COLO829 (cell line): ENCODE measurements around the gene MBNL1.
"Not testable (repeated sequence)": the region's sequence is repeated elsewhere in the genome, so short reads cannot be mapped to it uniquely, and the experiment has no call there.

Source experiments
- DNase-seq: peaks from one replicate; pipeline ENCODE4 v3.0.0; 2012; ENCODE audit warnings: low spot score

Gene MBNL1

DNA sequence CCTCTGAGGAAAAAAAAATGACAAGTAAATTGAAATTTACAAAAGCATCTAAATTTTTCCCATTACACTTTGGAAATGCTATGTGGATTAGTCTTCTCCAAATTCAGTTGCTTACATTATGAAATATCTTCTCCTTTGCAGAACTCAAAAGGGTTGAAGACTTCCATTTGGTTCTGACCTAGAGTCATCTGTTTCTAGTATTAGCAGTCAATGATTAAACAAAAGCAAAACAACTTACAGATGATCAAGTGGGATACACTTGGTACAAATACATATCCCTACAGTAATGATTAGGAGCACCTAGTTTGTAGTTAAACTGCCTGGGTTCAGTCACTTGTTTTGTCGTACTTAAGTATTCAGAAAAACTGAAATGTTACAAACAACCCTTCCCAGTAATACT lies 136.2 kb downstream of the MBNL1 start:
- no peak for DNase-seq

DNA sequence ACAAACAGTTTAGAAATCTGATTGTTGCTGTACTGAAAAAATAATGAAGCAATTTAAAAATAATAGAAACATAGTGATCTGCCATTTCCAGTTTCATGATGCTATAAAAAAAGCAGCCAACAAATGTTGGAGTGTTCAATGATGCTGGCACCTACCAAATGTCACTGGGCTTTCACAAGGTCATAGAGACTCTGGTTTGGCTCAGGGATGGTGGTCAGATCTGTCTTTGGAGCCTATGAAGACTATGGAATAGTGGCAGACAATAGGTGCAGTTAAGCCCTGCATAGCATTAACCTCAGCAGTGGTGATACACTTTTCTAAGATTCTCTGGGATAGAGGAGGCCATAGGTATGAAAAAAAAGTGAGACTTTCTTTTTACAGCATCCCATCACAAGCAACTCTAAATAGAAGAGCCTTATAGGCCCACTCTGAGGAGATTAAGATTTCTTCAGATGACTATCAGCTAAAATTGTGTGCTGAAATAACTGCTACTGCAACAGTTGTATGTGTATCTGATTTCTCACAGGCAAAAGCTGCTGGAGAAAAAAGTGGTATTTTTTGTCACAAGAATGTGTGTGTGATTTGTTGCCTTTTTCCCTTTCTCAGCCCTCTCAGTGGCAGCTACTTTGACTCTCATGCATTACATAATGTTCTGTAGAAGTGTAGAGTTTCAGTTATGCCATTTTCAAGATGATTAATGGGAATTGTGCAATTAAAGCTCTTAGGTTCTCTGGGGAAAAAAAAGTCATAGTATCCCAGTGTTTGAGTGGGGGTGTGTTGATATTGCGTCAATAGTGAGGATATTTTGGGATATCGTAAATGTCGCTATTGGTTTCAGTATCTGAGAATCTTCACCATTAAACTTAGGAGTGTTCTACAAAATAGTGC lies 137.4 kb downstream of the MBNL1 start:
- peak; percentile 20 for DNase-seq

DNA sequence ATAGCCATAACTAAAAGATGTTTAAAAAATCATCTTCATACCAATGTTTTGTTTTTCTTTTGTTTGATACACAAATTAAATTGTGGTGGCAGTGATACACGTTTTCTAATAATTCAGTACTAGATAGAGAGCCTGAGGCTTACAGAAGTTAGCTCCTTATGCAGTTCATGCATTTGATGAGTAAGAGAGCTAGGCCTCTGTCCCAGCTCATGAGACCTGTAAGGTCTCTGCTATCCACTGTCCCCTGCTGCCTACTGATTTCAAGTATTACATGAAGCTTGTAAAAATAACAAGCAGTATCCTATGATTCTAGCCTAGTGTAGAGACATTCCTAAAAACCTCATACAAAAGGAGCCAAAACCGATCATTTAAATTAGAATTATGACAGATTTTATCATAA lies 144.5 kb downstream of the MBNL1 start:
- no peak for DNase-seq

DNA sequence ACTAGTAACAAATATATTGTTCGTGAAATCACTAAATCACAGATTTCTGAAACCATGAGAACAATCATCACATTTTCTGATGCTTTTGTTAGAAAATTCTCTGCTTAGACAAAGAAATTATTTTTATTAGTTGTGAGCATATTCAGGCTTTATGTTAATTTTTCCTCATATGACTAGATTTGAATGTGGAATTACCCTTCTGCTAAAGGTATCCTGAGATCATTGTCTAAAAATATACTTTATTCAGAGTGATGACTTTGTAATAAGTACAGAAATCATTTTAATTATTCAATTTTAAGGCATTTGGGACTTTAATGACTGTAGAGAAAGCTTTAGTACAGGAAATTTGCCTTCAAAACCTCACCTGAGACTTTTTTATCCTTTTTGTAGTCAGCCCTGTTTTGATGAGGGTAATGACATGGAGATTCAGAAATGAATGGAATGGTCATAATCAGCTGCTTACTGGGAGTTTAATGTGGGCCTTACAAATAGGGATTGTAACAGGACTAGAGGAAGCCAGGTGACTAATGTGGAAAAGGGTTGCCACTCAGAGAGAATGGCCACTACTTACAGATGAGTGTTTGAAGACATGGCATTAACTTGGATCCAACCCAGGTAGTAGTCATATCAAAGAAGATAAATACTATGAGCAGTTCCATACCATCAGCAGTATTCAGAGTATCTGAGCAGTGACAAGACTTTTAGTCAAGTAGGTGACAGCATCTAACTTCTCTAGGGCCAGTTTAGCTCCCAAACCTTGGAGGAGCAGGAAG lies 148.3 kb downstream of the MBNL1 start:
- DNase-seq: no peak

DNA sequence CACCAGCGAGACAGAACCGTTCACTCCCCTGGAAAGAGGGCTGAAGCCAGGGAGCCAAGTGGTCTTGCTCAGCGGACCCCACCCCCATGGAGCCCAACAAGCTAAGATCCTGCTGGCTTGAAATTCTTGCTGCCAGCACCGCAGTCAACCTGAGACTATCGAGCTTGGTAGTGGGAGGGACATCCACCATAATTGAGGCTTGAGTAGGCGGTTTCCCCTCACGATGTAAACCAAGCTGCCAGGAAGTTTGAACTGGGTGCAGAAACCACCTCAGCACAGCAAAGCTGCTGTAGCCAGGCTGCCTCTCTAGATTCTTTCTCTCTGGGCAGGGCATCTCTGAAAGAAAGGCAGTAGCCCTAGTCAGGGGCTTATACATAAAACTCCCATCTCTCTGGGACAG lies 151.0 kb downstream of the MBNL1 start:
- no peak for DNase-seq

DNA sequence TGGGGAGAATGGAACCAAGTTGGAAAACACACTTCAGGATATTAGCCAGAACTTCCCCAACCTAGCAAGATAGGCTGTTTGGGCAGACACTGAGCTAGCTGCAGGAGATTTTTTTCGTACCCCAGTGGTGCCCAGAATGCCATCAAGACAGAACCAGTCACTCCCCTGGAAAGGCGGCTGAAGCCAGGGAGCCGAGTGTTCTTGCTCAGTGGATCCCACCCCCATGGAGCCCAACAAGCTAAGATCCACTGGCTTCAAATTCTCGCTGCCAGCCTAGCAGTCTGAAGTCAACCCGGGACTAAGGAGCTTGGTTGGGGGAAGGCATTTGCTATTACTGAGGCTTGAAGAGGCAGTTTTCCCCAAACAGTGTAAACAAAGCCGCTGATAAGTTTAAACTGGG lies 152.4 kb downstream of the MBNL1 start:
- no peak for DNase-seq

DNA sequence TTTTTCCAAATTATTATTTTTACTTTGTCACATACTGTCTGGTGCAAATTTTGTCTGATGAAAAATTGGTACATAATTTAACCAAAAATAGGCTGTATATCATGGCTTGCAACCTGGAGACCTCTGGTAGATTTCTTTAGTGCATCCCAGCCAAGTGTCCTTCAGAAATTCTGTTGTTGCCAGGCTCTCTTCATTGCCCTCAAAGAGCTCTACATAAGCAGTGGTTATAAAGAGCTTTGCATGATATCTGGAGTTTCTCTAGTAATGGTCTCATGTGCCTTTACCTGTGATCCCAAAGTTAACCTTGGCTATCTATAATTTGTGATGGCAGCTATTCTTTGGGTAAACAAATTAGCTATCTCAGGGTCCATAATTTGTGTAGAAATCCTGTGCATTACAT lies 157.7 kb downstream of the MBNL1 start:
- no peak for DNase-seq

DNA sequence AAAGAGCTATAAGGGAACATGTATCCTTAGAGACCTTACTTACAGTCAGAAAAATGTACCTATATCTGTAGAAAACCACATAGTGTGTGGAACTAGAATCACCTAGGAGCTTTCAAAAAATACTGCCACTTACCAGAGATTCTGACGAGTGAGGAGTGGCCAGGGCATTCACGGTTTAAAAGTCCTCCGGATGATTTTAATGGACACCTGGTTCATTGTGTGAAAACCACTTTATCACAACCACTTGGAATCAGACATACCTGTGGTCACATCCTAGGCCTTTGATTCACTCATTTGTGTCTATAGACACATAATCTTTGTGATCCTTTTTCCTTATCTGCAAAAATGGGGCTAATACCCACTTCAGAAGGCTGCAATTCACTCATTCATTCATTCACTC lies 159.8 kb downstream of the MBNL1 start:
- no peak for DNase-seq

DNA sequence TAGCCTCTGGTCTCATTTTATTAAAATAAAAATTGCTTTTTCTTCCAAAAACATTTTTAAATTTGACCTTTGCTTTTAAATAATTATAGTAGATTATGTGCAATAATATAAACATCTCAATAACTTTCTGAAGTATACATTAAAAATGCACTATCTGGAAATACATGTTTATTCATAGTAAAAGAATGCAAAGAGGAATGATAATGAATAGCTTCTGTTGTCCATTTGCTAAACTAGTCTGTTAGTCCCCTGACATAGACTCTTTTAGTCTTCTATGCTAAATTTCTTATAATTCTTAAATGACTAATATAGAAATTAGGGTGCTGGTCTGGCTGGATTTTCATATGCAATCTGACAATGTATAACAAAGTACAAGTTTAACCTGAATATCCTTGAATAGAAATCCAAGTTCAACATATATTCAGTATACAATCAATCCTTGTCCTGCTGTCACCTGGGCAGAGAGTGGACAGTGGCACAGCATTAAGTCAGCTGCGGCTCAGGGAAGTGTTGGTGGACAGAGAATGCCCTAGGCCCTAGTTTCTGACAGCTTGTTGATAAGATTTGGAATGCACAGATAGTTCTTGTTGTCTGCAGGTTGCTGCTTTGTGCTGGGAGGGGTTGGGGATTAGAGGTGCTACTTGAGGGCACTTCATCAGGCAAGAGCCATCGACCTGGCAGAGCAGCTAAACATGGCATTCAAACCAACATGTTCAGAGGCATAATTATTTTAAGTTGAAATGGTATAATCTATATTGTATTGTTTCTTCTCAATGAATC lies 161.7 kb downstream of the MBNL1 start:
- DNase-seq: peak; percentile 18

DNA sequence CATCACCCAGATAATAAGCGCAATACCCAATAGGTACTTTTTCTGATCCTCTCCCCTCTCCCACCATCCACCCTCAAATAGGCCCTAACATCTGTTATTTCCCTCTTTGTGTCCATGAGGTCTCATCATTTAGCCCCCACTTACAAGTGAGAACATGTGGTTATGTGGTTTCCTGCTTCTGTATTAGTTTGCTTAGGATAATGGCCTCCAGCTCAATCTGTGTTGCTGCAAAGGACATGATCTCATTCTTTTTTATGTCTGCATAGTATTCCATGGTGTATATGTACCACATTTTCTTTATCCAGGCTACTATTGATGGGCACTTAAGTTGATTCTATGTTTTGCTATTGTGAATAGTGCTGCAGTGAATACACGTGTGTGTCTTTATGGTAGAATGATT lies 165.4 kb downstream of the MBNL1 start:
- DNase-seq: no peak

DNA sequence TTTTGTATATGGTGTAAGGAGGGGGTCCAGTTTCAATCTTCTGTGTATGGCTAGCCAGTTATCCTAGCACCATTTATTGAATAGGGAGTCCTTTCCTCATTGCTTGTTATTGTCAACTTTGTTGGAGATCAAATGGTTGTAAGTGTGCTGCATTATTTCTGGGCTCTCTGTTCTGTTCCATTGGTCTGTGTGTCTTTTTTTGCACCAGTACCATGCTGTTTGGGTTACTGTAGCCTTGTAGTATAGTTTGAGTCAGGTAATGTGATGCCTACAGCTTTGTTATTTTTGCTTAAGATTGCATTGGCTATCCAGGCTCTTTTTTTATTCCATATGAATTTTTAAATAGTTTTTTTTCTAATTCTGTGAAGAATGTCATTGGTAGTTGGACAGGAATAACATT lies 166.5 kb downstream of the MBNL1 start:
- not testable (repeated sequence) for DNase-seq

DNA sequence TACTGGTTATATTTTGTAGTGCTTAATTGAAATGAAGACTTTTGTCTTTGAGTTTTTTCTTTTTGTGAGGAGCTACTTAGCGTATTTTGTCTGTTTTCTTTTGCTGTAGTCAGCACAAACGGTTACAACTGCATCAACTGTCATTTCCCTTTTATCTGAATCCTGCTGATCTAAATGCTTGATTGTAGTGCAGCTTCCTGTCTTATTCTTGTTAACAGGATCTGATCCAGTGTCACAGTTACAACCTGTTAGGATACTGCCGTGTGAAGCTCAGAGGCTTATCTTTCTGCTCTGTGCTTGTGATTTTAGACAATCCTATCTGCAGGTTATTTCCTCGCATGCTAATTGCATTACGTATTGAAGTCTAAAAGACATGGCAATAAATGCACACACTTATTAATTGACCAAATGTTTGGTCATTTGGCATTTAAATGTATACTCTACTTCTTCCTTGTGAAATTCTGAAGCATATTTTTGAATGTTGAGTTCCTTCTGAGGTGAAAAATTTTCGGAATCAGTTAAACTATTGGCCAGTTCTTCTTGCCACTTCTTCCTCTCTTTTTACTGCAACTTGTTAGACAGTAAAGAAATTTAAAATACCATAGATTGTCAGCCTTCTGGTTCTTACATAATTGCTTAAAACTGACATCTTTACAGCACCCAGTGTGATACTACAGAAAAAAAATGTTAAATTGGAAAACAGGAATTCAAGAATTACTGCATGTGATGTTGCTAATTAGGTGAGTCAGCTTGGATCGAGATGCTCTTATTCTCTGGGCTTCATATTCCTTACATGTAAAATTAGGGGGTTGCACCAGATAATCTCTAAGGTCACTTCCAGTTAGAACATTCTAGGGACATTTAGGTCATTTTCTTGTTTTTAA lies 168.2 kb downstream of the MBNL1 start:
- no peak for DNase-seq

DNA sequence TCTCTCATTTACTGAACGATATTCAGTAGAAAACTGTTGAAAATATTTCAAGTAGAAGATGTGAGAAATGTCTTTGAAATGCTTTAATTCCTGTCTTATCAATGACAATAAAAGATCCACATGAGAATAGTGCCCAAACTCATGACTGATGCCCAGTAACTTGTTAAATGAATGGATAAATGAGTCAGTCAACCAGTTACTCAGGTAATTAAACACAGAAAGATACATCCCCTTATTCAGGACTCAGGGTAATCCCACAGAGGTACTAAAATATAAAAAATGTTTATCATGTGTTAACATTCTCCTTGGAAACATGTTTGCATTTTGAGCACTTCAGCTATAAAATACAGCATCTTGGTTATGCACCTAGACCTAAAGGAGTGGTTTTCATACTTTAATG lies 169.5 kb downstream of the MBNL1 start:
- DNase-seq: no peak

DNA sequence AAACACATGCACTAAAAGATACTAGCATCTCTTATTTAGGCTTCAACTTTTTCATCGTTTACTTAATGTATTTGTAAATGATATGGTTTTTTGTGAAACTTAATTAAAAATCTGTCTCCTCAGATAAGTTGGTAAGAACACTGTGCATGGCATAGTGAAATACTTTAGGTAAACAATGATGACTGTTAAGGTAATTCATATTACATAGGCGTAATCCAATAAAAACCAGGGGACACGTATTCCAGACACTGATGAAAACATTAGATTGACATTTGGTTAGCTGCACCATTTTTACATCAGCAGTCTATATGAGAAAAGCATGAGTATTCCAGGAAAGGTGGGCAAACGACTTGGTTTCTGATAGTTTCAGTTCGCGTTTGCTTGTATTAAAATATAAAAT lies 170.0 kb downstream of the MBNL1 start:
- no peak for DNase-seq

DNA sequence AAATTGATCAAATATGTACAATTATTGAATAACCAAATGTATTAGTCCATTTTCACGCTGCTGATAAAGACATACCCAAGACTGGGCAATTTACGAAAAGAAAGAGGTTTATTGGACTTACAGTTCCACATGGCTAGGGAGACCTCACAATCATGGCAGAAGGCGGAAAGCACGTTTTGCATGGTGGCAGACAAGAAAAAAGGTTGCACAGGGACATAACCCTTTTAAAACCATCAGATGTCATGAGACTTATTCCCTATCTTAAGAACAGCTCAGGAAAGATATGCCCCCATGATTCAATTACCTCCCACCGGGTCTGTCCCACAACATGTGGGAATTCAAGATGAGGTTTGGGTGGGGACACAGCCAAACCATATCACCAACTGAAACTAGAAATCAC lies 171.5 kb downstream of the MBNL1 start:
- DNase-seq: not testable (repeated sequence)

DNA sequence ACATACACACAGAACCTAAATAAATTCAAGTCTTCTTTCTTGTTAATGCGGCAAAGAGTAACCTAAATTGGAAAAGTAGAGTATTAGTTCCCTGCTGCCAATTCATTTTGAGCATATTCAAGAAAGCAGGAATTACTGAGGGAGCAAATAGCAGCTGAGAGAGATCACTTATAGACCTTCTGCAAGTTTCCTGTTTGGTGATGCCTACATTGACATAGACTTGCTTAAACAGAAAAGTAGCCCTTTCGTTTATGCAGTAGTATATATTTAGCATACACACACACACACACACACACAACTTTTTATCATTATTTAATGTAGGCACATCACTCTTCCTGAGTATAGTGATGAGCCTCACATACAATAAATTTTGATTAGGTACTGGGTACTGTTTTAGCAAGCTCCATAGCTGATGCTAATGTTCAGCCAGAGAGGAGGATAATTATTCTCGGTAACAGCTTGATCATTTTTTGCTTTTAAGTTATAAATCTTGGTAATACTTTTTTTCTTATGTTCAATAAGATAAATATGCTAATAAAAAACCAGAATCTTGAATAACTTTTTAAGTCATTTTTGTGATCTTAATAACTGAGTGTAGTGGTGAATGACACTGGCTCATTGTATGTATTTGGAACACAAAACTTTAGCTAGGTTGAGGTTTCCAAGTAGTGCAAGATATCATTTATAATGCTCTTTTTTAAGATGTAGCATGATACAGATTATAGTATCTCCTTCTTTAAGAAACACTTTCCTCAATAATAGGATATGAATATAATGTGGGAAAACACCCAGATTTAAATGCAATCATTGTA lies 174.7 kb downstream of the MBNL1 start:
- no peak for DNase-seq

DNA sequence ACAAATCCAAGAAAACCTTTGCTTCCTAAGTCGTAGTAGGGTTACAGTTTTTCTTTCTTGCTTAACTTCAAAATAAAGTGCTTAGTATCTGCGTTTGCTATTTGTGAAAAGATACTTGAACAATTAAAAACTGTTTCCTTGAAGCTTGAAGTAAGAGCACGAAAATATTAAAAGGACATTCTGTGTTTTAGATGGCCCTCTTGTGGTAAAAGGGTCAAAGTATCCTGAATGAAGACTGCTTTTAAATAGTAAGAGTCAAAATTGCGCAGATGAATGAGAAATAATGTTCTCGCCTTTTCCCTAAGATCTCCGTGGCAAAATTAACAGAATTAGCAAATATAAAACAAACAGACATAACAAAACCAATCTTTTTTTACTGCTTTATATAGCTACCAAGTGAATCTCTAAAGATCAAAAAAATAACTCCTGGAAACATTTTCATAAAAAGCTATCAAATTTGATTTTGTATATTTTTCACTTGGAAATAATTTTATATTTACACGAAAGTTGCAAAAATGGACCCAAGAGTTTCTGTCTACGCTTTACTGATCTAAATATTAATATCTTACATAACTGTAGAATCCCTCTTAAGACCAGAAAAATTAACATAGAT lies 175.4 kb downstream of the MBNL1 start:
- peak; percentile 42 for DNase-seq

DNA sequence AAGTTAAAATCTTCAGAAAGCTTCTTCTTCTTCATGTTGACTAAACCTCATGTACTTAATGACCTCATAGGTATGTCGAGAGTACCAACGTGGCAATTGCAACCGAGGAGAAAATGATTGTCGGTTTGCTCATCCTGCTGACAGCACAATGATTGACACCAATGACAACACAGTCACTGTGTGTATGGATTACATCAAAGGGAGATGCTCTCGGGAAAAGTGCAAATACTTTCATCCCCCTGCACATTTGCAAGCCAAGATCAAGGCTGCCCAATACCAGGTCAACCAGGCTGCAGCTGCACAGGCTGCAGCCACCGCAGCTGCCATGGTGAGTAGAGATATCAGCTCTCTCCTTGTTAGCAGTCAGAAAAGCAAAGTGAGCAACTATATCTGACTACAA lies 176.5 kb downstream of the MBNL1 start:
- no peak for DNase-seq

DNA sequence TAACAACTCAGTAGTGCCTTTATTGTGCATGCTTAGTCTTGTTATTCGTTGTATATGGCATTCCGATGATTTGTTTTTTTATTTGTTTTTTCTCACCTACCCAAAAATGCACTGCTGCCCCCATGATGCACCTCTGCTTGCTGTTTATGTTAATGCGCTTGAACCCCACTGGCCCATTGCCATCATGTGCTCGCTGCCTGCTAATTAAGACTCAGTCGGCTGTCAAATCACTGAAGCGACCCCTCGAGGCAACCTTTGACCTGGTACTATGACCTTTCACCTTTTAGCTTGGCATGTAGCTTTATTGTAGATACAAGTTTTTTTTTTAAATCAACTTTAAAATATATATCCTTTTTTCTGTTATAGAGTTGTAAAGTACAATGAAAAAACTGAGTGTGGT lies 177.8 kb downstream of the MBNL1 start:
- DNase-seq: no peak

DNA sequence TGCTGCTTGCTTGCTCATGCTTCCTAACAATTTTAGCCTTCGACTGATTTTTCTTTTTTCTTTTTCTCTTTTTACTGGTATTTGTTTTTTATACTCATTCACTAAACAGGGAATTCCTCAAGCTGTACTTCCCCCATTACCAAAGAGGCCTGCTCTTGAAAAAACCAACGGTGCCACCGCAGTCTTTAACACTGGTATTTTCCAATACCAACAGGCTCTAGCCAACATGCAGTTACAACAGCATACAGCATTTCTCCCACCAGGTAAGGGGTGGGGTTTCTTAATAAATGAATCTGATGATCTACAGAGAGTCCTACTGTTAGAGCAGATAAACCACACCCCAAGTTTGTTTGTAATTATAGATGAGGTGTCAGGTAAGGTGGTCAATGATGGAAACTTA lies 178.8 kb downstream of the MBNL1 start:
- DNase-seq: no peak
